HepG2 (cell line): ENCODE data around the gene IDH3A. TPM values are rescaled to one million over a fixed set of nuclear protein-coding genes. Genes with fewer than 3 reads are reported as not detected.

Experiments
- AKNA ChIP-seq: sonication (generic); formaldehyde crosslinking; IDR thresholded peaks from 2 replicates; pipeline ENCODE4 v1.4.0; 2020; ENCODE audit warnings: missing genetic modification reagents, borderline replicate concordance
- ARID4A ChIP-seq: sonication (generic); formaldehyde crosslinking; IDR thresholded peaks from 2 replicates; pipeline ENCODE4 v1.5.0; 2020; ENCODE audit warnings: mild to moderate bottlenecking, missing genetic modification reagents, borderline replicate concordance
- DBP ChIP-seq: sonication (generic); formaldehyde crosslinking; IDR thresholded peaks from 2 replicates; pipeline ENCODE4 v1.4.0; 2020; ENCODE audit warnings: missing genetic modification reagents; ENCODE audit errors: not compliant biosample characterization
- FOXA1 ChIP-seq, 2 experiments: fragments of 450-650 bp in 1 of 2; sonication (generic) in 1 of 2; formaldehyde crosslinking in 1 of 2; IDR thresholded peaks; 2 replicates each; pipeline versions ENCODE4 v1.4.0 to v1.6.1; 2016 to 2020; ENCODE audit warnings: missing genetic modification reagents in 1 of 2
- HOXA9 ChIP-seq: sonication (generic); formaldehyde crosslinking; IDR thresholded peaks from 2 replicates; pipeline ENCODE4 v1.8.1; 2022; ENCODE audit warnings: missing genetic modification reagents, mild to moderate bottlenecking, moderate library complexity, borderline replicate concordance
- KLF13 ChIP-seq: sonication (generic); formaldehyde crosslinking; IDR thresholded peaks from 2 replicates; pipeline ENCODE4 v1.4.0; 2020; ENCODE audit warnings: mild to moderate bottlenecking, missing genetic modification reagents
- KLF16 ChIP-seq, 2 experiments: sonication (generic) in 1 of 2; formaldehyde crosslinking in 1 of 2; IDR thresholded peaks; 2 replicates each; pipeline versions ENCODE4 v1.6.1 to v1.8.0; 2016 to 2023; ENCODE audit warnings: missing genetic modification reagents in 2 of 2, missing compliant biosample characterization in 1 of 2
- MED13 ChIP-seq: sonication (generic); formaldehyde crosslinking; IDR thresholded peaks from 2 replicates; pipeline ENCODE4 v1.5.0; 2020; ENCODE audit warnings: missing genetic modification reagents
- NONO ChIP-seq, 2 experiments: fragments of 450-650 bp in 1 of 2; sonication (generic) in 1 of 2; formaldehyde crosslinking in 1 of 2; IDR thresholded peaks in 1 of 2; conservative IDR thresholded peaks in 1 of 2; 2 replicates each; pipeline versions ENCODE4 v1.6.1 to v1.8.0; 2017 to 2022; ENCODE audit warnings: mild to moderate bottlenecking in 1 of 2, missing genetic modification reagents in 1 of 2, moderate library complexity in 1 of 2
- SYNCRIP ChIP-seq: fragments of 200-400 bp; formaldehyde crosslinking; IDR thresholded peaks from 2 replicates; pipeline ENCODE4 v1.6.1; 2018; ENCODE audit warnings: mild to moderate bottlenecking, low read depth, low read length; ENCODE audit not compliant: insufficient read depth
- ZBTB49 ChIP-seq: sonication (generic); formaldehyde crosslinking; IDR thresholded peaks from 2 replicates; pipeline ENCODE4 v1.4.0; 2020; ENCODE audit warnings: missing genetic modification reagents, borderline replicate concordance
- ZNF24 ChIP-seq: fragments of 450-650 bp; IDR thresholded peaks from 2 replicates; pipeline ENCODE4 v1.6.1; 2017; ENCODE audit warnings: antibody characterized with exemption, mild to moderate bottlenecking
- ZNF552 ChIP-seq: sonication (generic); formaldehyde crosslinking; IDR thresholded peaks from 2 replicates; pipeline ENCODE4 v1.9.0; 2022; ENCODE audit warnings: missing genetic modification reagents, mild to moderate bottlenecking, borderline replicate concordance
- ZNF737 ChIP-seq: sonication (generic); formaldehyde crosslinking; IDR thresholded peaks from 2 replicates; pipeline ENCODE4 v1.5.0; 2020; ENCODE audit warnings: missing genetic modification reagents, mild to moderate bottlenecking, borderline replicate concordance
- polyA plus RNA-seq, 8 experiments: library from polyadenylated mRNA; depleted of rRNA in 3 of 8; stranded (reverse) in 7 of 8; unstranded in 1 of 8; fragments of >200 nt; fragmentation: Illumina TruSeq in 4 of 8; extraction: Trizol in 4 of 8; gene quantifications; 2 replicates each; pipeline versions ENCODE4 v1.2.1 to v1.2.3, GENCODE V29; 2011 to 2016; ENCODE audit warnings: low read depth in 4 of 8, missing spikeins in 1 of 8, mixed read lengths in 1 of 8; ENCODE audit not compliant: insufficient read depth in 1 of 8
- total RNA-seq, 5 experiments: library from RNA; depleted of rRNA; stranded (reverse); fragments of >200 nt; fragmentation: Illumina TruSeq; extraction: Trizol; gene quantifications; 2 replicates each; pipeline ENCODE4 v1.2.3, GENCODE V29; 2016; ENCODE audit warnings: low read depth in 1 of 5

IDH3A gene
- total and polyA plus RNA-seq, 2 of the 13 experiments (the other 11 are each of a cell fraction or from before 2014, with no cell fraction given): 40.7 to 50.7 TPM

GRCh38 chr15:78149068-78149804 lies at the start of gene IDH3A (continued):
- no peak for TF ChIP-seq NONO (IDR thresholded peaks at IDR 0.05)
- TF ChIP-seq NONO (CRISPR knock-in tag; conservative IDR thresholded peaks at IDR 0.05): peak; percentile 40
- TF ChIP-seq FOXA1 (IDR thresholded peaks at IDR 0.05): no peak
- no peak for TF ChIP-seq FOXA1 (CRISPR knock-in tag; IDR thresholded peaks at IDR 0.05)
- TF ChIP-seq MED13 (CRISPR knock-in tag): no peak
- no peak for TF ChIP-seq ZNF24
- no peak for TF ChIP-seq HOXA9 (CRISPR knock-in tag)
- no peak for TF ChIP-seq ZBTB49 (CRISPR knock-in tag)
- TF ChIP-seq ARID4A (CRISPR knock-in tag): peak; percentile 82; the same call in 1 of the 2 replicates
- TF ChIP-seq KLF16 (CRISPR knock-in tag; IDR thresholded peaks at IDR 0.05): no peak
- no peak for TF ChIP-seq SYNCRIP
- TF ChIP-seq ZNF552: no peak
- TF ChIP-seq ZNF737 (CRISPR knock-in tag): no peak
- TF ChIP-seq KLF13 (CRISPR knock-in tag): no peak
- TF ChIP-seq AKNA (CRISPR knock-in tag): no peak
- TF ChIP-seq DBP (CRISPR knock-in tag): no peak
